Measurements from ENCODE around the gene SLC28A3. TPM values are rescaled to one million over a fixed set of nuclear protein-coding genes. Genes with fewer than 3 reads are reported as not detected.

Gene SLC28A3
- total RNA-seq, 1 experiment from 2014 or later, result not detected

GRCh38 chr9:84300271-84300670 lies 40.3 kb downstream of the SLC28A3 start:
- Histone ChIP-seq H3K27me3 (ENCODE audit: control insufficient read depth, insufficient read depth, low read length) (no peaks in the 10 kb centered on the region), H3K4me3 (ENCODE audit: insufficient read depth, low read depth, low read length) (no peak overlapping the region), H3K36me3 (replicated peaks; ENCODE audit: control insufficient read depth, insufficient read depth, low read length) (no peaks in the 10 kb centered on the region)
- DNase-seq, result no peak

- Histone ChIP-seq H3K27me3 (ENCODE audit: control insufficient read depth, insufficient read depth, low read length) (no peaks in the 10 kb centered on the region), H3K4me3 (ENCODE audit: insufficient read depth, low read depth, low read length) (no peak overlapping the region), H3K36me3 (replicated peaks; ENCODE audit: control insufficient read depth, insufficient read depth, low read length) (no peaks in the 10 kb centered on the region)
- DNase-seq, result no peak
Observed at GRCh38 chr9:84297162-84297821, 43.3 kb downstream of the SLC28A3 start.

GRCh38 chr9:84296146-84296843 lies 44.3 kb downstream of the SLC28A3 start:
- Histone ChIP-seq H3K4me3 (ENCODE audit: insufficient read depth, low read depth, low read length) (no peak overlapping the region), H3K27me3 (ENCODE audit: control insufficient read depth, insufficient read depth, low read length) (no peaks in the 10 kb centered on the region), H3K36me3 (replicated peaks; ENCODE audit: control insufficient read depth, insufficient read depth, low read length) (no peaks in the 10 kb centered on the region)
- no peak for DNase-seq

GRCh38 chr9:84294241-84294950 lies 46.2 kb downstream of the SLC28A3 start:
- Histone ChIP-seq H3K36me3 (replicated peaks; ENCODE audit: control insufficient read depth, insufficient read depth, low read length) (no peaks in the 10 kb centered on the region), H3K27me3 (ENCODE audit: control insufficient read depth, insufficient read depth, low read length) (no peaks in the 10 kb centered on the region), H3K4me3 (ENCODE audit: insufficient read depth, low read depth, low read length) (no peak overlapping the region)
- DNase-seq, result peak; percentile 14

GRCh38 chr9:84293001-84293798 lies 47.4 kb downstream of the SLC28A3 start:
- no peak for DNase-seq
- Histone ChIP-seq H3K36me3 (replicated peaks; ENCODE audit: control insufficient read depth, insufficient read depth, low read length) (no peaks in the 10 kb centered on the region), H3K27me3 (ENCODE audit: control insufficient read depth, insufficient read depth, low read length) (no peaks in the 10 kb centered on the region), H3K4me3 (ENCODE audit: insufficient read depth, low read depth, low read length) (no peak overlapping the region)

GRCh38 chr9:84285381-84285780 lies 55.2 kb downstream of the SLC28A3 start:
- Histone ChIP-seq H3K36me3 (replicated peaks; ENCODE audit: control insufficient read depth, insufficient read depth, low read length) (no peaks in the 10 kb centered on the region), H3K4me3 (ENCODE audit: insufficient read depth, low read depth, low read length) (no peak overlapping the region), H3K27me3 (ENCODE audit: control insufficient read depth, insufficient read depth, low read length) (no peaks in the 10 kb centered on the region)
- no peak for DNase-seq

GRCh38 chr9:84283946-84284345 lies 56.6 kb downstream of the SLC28A3 start:
- no peak for DNase-seq
- no peaks in the 10 kb centered on the region for H3K36me3 ChIP-seq (replicated peaks; ENCODE audit: control insufficient read depth, insufficient read depth, low read length)
- no peaks in the 10 kb centered on the region for H3K27me3 ChIP-seq (ENCODE audit: control insufficient read depth, insufficient read depth, low read length)

GRCh38 chr9:84278130-84278529 lies 62.4 kb downstream of the SLC28A3 start:
- no peaks in the 10 kb centered on the region for H3K36me3 ChIP-seq (replicated peaks; ENCODE audit: control insufficient read depth, insufficient read depth, low read length)
- DNase-seq, result no peak
- H3K4me3 ChIP-seq (ENCODE audit: insufficient read depth, low read depth, low read length), result no peak overlapping the region
- H3K27me3 ChIP-seq (ENCODE audit: control insufficient read depth, insufficient read depth, low read length), result no peaks in the 10 kb centered on the region; the same call in 1 of the 2 replicates

More at GRCh38 chr9:84283946-84284345, 56.6 kb downstream of the SLC28A3 start:
- no peak overlapping the region for H3K4me3 ChIP-seq (ENCODE audit: insufficient read depth, low read depth, low read length)

- Histone ChIP-seq H3K36me3 (replicated peaks; ENCODE audit: control insufficient read depth, insufficient read depth, low read length) (no peaks in the 10 kb centered on the region), H3K4me3 (ENCODE audit: insufficient read depth, low read depth, low read length) (no peak overlapping the region), H3K27me3 (ENCODE audit: control insufficient read depth, insufficient read depth, low read length) (no peaks in the 10 kb centered on the region; the same call in 1 of the 2 replicates)
- no peak for DNase-seq
Observed at GRCh38 chr9:84277646-84278045, 62.9 kb downstream of the SLC28A3 start.

GRCh38 chr9:84276741-84277140 lies 63.8 kb downstream of the SLC28A3 start:
- H3K4me3 ChIP-seq (ENCODE audit: insufficient read depth, low read depth, low read length), result no peak overlapping the region
- peaks cover 3% of the 10 kb centered on the region; the same call in 1 of the 2 replicates for H3K27me3 ChIP-seq (ENCODE audit: control insufficient read depth, insufficient read depth, low read length)
- no peaks in the 10 kb centered on the region for H3K36me3 ChIP-seq (replicated peaks; ENCODE audit: control insufficient read depth, insufficient read depth, low read length)
- no peak for DNase-seq

- H3K27me3 ChIP-seq (ENCODE audit: control insufficient read depth, insufficient read depth, low read length), result peaks cover 3% of the 10 kb centered on the region; the same call in 1 of the 2 replicates
- no peaks in the 10 kb centered on the region for H3K36me3 ChIP-seq (replicated peaks; ENCODE audit: control insufficient read depth, insufficient read depth, low read length)
- no peak for DNase-seq
- peak overlapping the region; percentile 17 for H3K4me3 ChIP-seq (ENCODE audit: insufficient read depth, low read depth, low read length)
Observed at GRCh38 chr9:84271921-84272556, 68.5 kb downstream of the SLC28A3 start.

GRCh38 chr9:84271531-84271900 lies 69.0 kb downstream of the SLC28A3 start:
- no peaks in the 10 kb centered on the region for H3K36me3 ChIP-seq (replicated peaks; ENCODE audit: control insufficient read depth, insufficient read depth, low read length)
- H3K27me3 ChIP-seq (ENCODE audit: control insufficient read depth, insufficient read depth, low read length), result peaks cover 3% of the 10 kb centered on the region; the same call in 1 of the 2 replicates
- peak overlapping the region; percentile 17 for H3K4me3 ChIP-seq (ENCODE audit: insufficient read depth, low read depth, low read length)
- peak; percentile 68 for DNase-seq

GRCh38 chr9:84270847-84271530 lies 69.6 kb downstream of the SLC28A3 start:
- peaks cover 3% of the 10 kb centered on the region; the same call in 1 of the 2 replicates for H3K27me3 ChIP-seq (ENCODE audit: control insufficient read depth, insufficient read depth, low read length)
- peak; percentile 10 for DNase-seq
- no peak overlapping the region for H3K4me3 ChIP-seq (ENCODE audit: insufficient read depth, low read depth, low read length)
- no peaks in the 10 kb centered on the region for H3K36me3 ChIP-seq (replicated peaks; ENCODE audit: control insufficient read depth, insufficient read depth, low read length)

Data from H7 (cell line).